SK-N-SH treated with all-trans-retinoic acid at 6 μM for 48 hours (cell line): ENCODE measurements around the gene OSBPL7.

Source experiments
- ARNTL ChIP-seq: fragments of 450-650 bp; formaldehyde crosslinking; IDR thresholded peaks from 2 replicates; pipeline ENCODE4 v1.5.0; 2020; ENCODE audit warnings: low read depth, mild to moderate bottlenecking, moderate library complexity, borderline replicate concordance
- BACH2 ChIP-seq: fragments of 250-450 bp; sonication (Bioruptor Pico); IDR thresholded peaks from 2 replicates; pipeline ENCODE4 v1.9.0; 2021; ENCODE audit warnings: mild to moderate bottlenecking, borderline replicate concordance
- CSDC2 ChIP-seq: fragments of 250-450 bp; sonication (Bioruptor Pico); IDR thresholded peaks from 2 replicates; pipeline ENCODE4 v1.5.0; 2020; ENCODE audit warnings: mild to moderate bottlenecking, moderate library complexity
- ESRRG ChIP-seq: fragments of 250-450 bp; sonication (Bioruptor Pico); IDR thresholded peaks from 2 replicates; pipeline ENCODE4 v1.6.1; 2021; ENCODE audit warnings: mild to moderate bottlenecking
- OSR1 ChIP-seq: fragments of 250-450 bp; sonication (Bioruptor Pico); IDR thresholded peaks from 2 replicates; pipeline ENCODE4 v1.8.0; 2022; ENCODE audit warnings: moderate library complexity, mild to moderate bottlenecking, inconsistent platforms
- PATZ1 ChIP-seq: fragments of 250-450 bp; sonication (Bioruptor Pico); IDR thresholded peaks from 2 replicates; pipeline ENCODE4 v1.8.0; 2020; ENCODE audit warnings: mild to moderate bottlenecking, moderate library complexity, borderline replicate concordance
- RARB ChIP-seq: fragments of 250-450 bp; sonication (Bioruptor Pico); IDR thresholded peaks from 2 replicates; pipeline ENCODE4 v1.8.0; 2021; ENCODE audit warnings: mild to moderate bottlenecking, moderate library complexity
- TCF4 ChIP-seq: fragments of 250-450 bp; sonication (Bioruptor Pico); IDR thresholded peaks from 2 replicates; pipeline ENCODE4 v1.8.0; 2021; ENCODE audit warnings: mild to moderate bottlenecking, moderate library complexity, borderline replicate concordance
- TOX ChIP-seq: fragments of 250-450 bp; sonication (Bioruptor Pico); IDR thresholded peaks from 2 replicates; pipeline ENCODE4 v1.8.0; 2021; ENCODE audit warnings: mild to moderate bottlenecking, moderate library complexity, borderline replicate concordance
- ZFP3 ChIP-seq: fragments of 250-450 bp; sonication (Bioruptor Pico); IDR thresholded peaks from 2 replicates; pipeline ENCODE4 v1.5.0; 2020; ENCODE audit warnings: mild to moderate bottlenecking, moderate library complexity
- ZFP30 ChIP-seq: fragments of 450-650 bp; formaldehyde crosslinking; IDR thresholded peaks from 2 replicates; pipeline ENCODE4 v1.5.0; 2022; ENCODE audit warnings: mild to moderate bottlenecking, moderate library complexity
- ZNF70 ChIP-seq: fragments of 450-650 bp; formaldehyde crosslinking; IDR thresholded peaks from 2 replicates; pipeline ENCODE4 v1.5.0; 2020; ENCODE audit warnings: mild to moderate bottlenecking, moderate library complexity

DNA sequence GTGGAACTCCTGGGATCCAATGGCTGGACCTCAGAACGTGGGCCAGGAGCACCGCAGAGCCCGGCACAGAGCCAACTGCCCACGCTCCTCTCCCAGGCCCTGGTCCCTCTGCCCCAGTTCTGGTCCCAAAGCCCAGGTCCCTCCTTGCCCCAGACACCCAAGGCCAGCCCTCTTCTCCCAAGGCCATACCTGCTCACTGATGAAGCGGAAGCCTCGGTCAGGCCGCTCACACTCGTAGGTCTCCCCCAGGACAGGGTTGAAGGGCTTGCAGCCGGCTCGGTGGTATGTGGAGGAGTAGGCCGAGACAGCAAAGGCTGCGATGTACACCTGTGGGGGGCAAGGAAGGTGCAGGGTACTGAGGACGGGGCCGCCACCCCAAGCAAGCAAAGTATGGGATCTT is 8.5 kb downstream of the OSBPL7 start:
- TF ChIP-seq ZNF70 (no peak), ZFP30 (CRISPR knock-in tag) (no peak), ESRRG (CRISPR knock-in tag) (no peak), ZFP3 (CRISPR knock-in tag) (no peak), PATZ1 (CRISPR knock-in tag) (no peak), BACH2 (CRISPR knock-in tag) (no peak), TCF4 (CRISPR knock-in tag) (no peak), TOX (CRISPR knock-in tag) (no peak), OSR1 (CRISPR knock-in tag) (no peak), ARNTL (no peak), CSDC2 (CRISPR knock-in tag) (no peak), RARB (CRISPR knock-in tag) (no peak)
